ENCODE results near the gene TEAD1.

Gene TEAD1

GRCh38 chr11:12817681-12818332, 143.6 kb downstream of the TEAD1 start:
- no peak for TF ChIP-seq ZNF274 (IDR thresholded peaks at IDR 0.05; ENCODE audit: low read depth, low read length)
- no peak overlapping the region for H3K4me3 ChIP-seq (ENCODE audit: low read length)

- no peak overlapping the region for H3K4me3 ChIP-seq (ENCODE audit: low read length)
- no peak for TF ChIP-seq ZNF274 (IDR thresholded peaks at IDR 0.05; ENCODE audit: low read depth, low read length)
Measured at GRCh38 chr11:12818333-12819015, 144.3 kb downstream of the TEAD1 start.

GRCh38 chr11:12822392-12823022, 148.3 kb downstream of the TEAD1 start:
- no peak for TF ChIP-seq ZNF274 (IDR thresholded peaks at IDR 0.05; ENCODE audit: low read depth, low read length)
- no peak overlapping the region for H3K4me3 ChIP-seq (ENCODE audit: low read length)

- TF ChIP-seq ZNF274 (IDR thresholded peaks at IDR 0.05; ENCODE audit: low read depth, low read length), result no peak
- H3K4me3 ChIP-seq (ENCODE audit: low read length), result no peak overlapping the region
Measured at GRCh38 chr11:12824281-12825041, 150.2 kb downstream of the TEAD1 start.

- no peak overlapping the region for H3K4me3 ChIP-seq (ENCODE audit: low read length)
- TF ChIP-seq ZNF274 (IDR thresholded peaks at IDR 0.05; ENCODE audit: low read depth, low read length), result no peak
Measured at GRCh38 chr11:12826441-12826840, 152.2 kb downstream of the TEAD1 start.

- no peak overlapping the region for H3K4me3 ChIP-seq (ENCODE audit: low read length)
- TF ChIP-seq ZNF274 (IDR thresholded peaks at IDR 0.05; ENCODE audit: low read depth, low read length), result no peak
Measured at GRCh38 chr11:12827369-12827768, 153.1 kb downstream of the TEAD1 start.

GRCh38 chr11:12827929-12828812, 153.9 kb downstream of the TEAD1 start:
- H3K4me3 ChIP-seq (ENCODE audit: low read length), result peak overlapping the region; percentile 31; the same call in 1 of the 2 replicates
- no peak for TF ChIP-seq ZNF274 (IDR thresholded peaks at IDR 0.05; ENCODE audit: low read depth, low read length)

- H3K4me3 ChIP-seq (ENCODE audit: low read length), result no peak overlapping the region
- TF ChIP-seq ZNF274 (IDR thresholded peaks at IDR 0.05; ENCODE audit: low read depth, low read length), result no peak
Measured at GRCh38 chr11:12829131-12829530, 154.9 kb downstream of the TEAD1 start.

GRCh38 chr11:12829540-12830314, 155.5 kb downstream of the TEAD1 start:
- no peak for TF ChIP-seq ZNF274 (IDR thresholded peaks at IDR 0.05; ENCODE audit: low read depth, low read length)

GRCh38 chr11:12831471-12832202, 157.4 kb downstream of the TEAD1 start:
- TF ChIP-seq ZNF274 (IDR thresholded peaks at IDR 0.05; ENCODE audit: low read depth, low read length), result no peak
- no peak overlapping the region for H3K4me3 ChIP-seq (ENCODE audit: low read length)

More at GRCh38 chr11:12829540-12830314, 155.5 kb downstream of the TEAD1 start:
- H3K4me3 ChIP-seq (ENCODE audit: low read length), result no peak overlapping the region

GRCh38 chr11:12832480-12833224, 158.4 kb downstream of the TEAD1 start:
- no peak overlapping the region for H3K4me3 ChIP-seq (ENCODE audit: low read length)
- no peak for TF ChIP-seq ZNF274 (IDR thresholded peaks at IDR 0.05; ENCODE audit: low read depth, low read length)
